Astrocyte of the spinal cord (primary cell): Measurements from ENCODE around the gene DOCK4.

Experiments used
- DNase-seq: peaks from one replicate; pipeline ENCODE4 v3.0.0; 2011; ENCODE audit warnings: low read depth, low spot score
- H3K4me3 ChIP-seq: 2 replicates; pipeline ENCODE4 v1.5.1; 2011; ENCODE audit warnings: low read depth, mild to moderate bottlenecking, low read length, moderate library complexity
- CTCF ChIP-seq: IDR thresholded peaks from 2 replicates; pipeline ENCODE4 v1.5.1; 2012; ENCODE audit warnings: low read depth, mild to moderate bottlenecking, low read length, inconsistent platforms
- in situ Hi-C: cut with HindIII; loops from 2 replicates; pipeline ENCODE4 v1.10.0; 2017; ENCODE audit warnings: low sequenced_read_pairs

Gene DOCK4

GRCh38 chr7:111772716-111773115, 433.5 kb downstream of the DOCK4 start:
- no peak for TF ChIP-seq CTCF
- no peak for DNase-seq
- in situ Hi-C loops, result loop anchor here (25.0 kb wide), 1 partner anchor 640 kb away; no protein-coding TSS in a partner anchor
- H3K4me3 ChIP-seq, result no peak overlapping the region

- H3K4me3 ChIP-seq, result no peak overlapping the region
- no peak for DNase-seq
- in situ Hi-C loops, result loop anchor here (25.0 kb wide), 1 partner anchor 641 kb away; no protein-coding TSS in a partner anchor
- no peak for TF ChIP-seq CTCF
These were observed 434.6 kb downstream of the DOCK4 start for GRCh38 chr7:111771638-111772037.

GRCh38 chr7:111770116-111770515, 436.1 kb downstream of the DOCK4 start:
- in situ Hi-C loops, result loop anchor here (25.0 kb wide), 1 partner anchor 642 kb away; no protein-coding TSS in a partner anchor
- DNase-seq, result no peak
- TF ChIP-seq CTCF, result no peak
- H3K4me3 ChIP-seq, result no peak overlapping the region

- no peak for TF ChIP-seq CTCF
- no peak overlapping the region for H3K4me3 ChIP-seq
- in situ Hi-C loops, result loop anchor here (25.0 kb wide), 1 partner anchor 646 kb away; no protein-coding TSS in a partner anchor
- peak; percentile 76 for DNase-seq
These were observed 440.2 kb downstream of the DOCK4 start for GRCh38 chr7:111765751-111766643.

- in situ Hi-C loops, result loop anchor here (25.0 kb wide), 1 partner anchor 649 kb away; no protein-coding TSS in a partner anchor
- peak; percentile 69 for TF ChIP-seq CTCF
- peak; percentile 75 for DNase-seq
- no peak overlapping the region for H3K4me3 ChIP-seq
These were observed 442.9 kb downstream of the DOCK4 start for GRCh38 chr7:111763221-111763801.

- no peak overlapping the region for H3K4me3 ChIP-seq
- no peak for TF ChIP-seq CTCF
- in situ Hi-C loops, result loop anchor here (25.0 kb wide), 1 partner anchor 650 kb away; no protein-coding TSS in a partner anchor
- DNase-seq, result no peak
These were observed 443.4 kb downstream of the DOCK4 start for GRCh38 chr7:111762799-111763198.
